Activated CD4-positive, alpha-beta T cell treated with anti-CD3 and anti-CD28 coated beads, Interleukin-2, amount 10 ng/mL, durations not matched to agents 24 days and 14 days (primary cell): ENCODE data around the gene TMEM169. TPM values are rescaled to one million over a fixed set of nuclear protein-coding genes. Genes with fewer than 3 reads are reported as not detected.

Experiments used
- DNase-seq: peaks from one replicate; pipeline ENCODE4 v3.0.0; 2022
- H3K27ac Mint-ChIP-seq: one replicate; pipeline ENCODE4 v1.8.0; 2022; ENCODE audit warnings: mild to moderate bottlenecking, mixed read lengths
- H3K27me3 Mint-ChIP-seq: one replicate; pipeline ENCODE4 v1.8.0; 2022; ENCODE audit warnings: mixed read lengths
- H3K36me3 Mint-ChIP-seq: one replicate; pipeline ENCODE4 v1.8.0; 2022; ENCODE audit warnings: low read depth, mild to moderate bottlenecking, mixed read lengths
- H3K4me1 Mint-ChIP-seq: one replicate; pipeline ENCODE4 v1.8.0; 2021; ENCODE audit warnings: mixed read lengths
- H3K4me3 Mint-ChIP-seq: one replicate; pipeline ENCODE4 v1.8.0; 2022; ENCODE audit warnings: mild to moderate bottlenecking, moderate library complexity, mixed read lengths
- H3K9me3 Mint-ChIP-seq: one replicate; pipeline ENCODE4 v1.8.0; 2021; ENCODE audit warnings: mixed read lengths
- intact Hi-C: fragments of 100-400 bp; cut with micrococcal nuclease; formaldehyde crosslinking; loops from one replicate; pipeline ENCODE4 v1.15.1; 2023
- total RNA-seq: library from RNA; stranded (reverse); gene quantifications from 2 replicates; pipeline ENCODE4 v1.2.3, GENCODE V29; 2022

Gene TMEM169
- total RNA-seq, 1 donor from 2014 or later: 0.51 TPM

- Mint-ChIP-seq H3K4me1 (peaks cover 73% of the 10 kb centered on the region), H3K36me3 (peaks cover 76% of the 10 kb centered on the region), H3K27me3 (peaks cover 6% of the 10 kb centered on the region), H3K4me3 (peak overlapping the region; percentile 46), H3K27ac (peak overlapping the region; percentile 81), H3K9me3 (no peaks in the 10 kb centered on the region)
- intact Hi-C loops: no loop called here
- peak; percentile 69 for DNase-seq
These were observed 31.9 kb downstream of the TMEM169 start for GRCh38 chr2:216113572-216113971.

GRCh38 chr2:216114382-216114713 lies 32.6 kb downstream of the TMEM169 start:
- peaks cover 80% of the 10 kb centered on the region for H3K36me3 Mint-ChIP-seq
- DNase-seq: no peak
- peaks cover 2% of the 10 kb centered on the region for H3K27me3 Mint-ChIP-seq
- peak overlapping the region; percentile 92 for H3K27ac Mint-ChIP-seq
- peak overlapping the region; percentile 91 for H3K4me3 Mint-ChIP-seq
- peaks cover 75% of the 10 kb centered on the region for H3K4me1 Mint-ChIP-seq
- H3K9me3 Mint-ChIP-seq: no peaks in the 10 kb centered on the region
- intact Hi-C loops: loop anchor here (1.0 kb wide), 1 partner anchor 33 kb away; the partner anchor contains the start of genes PECR and TMEM169

GRCh38 chr2:216114714-216115531 lies 33.2 kb downstream of the TMEM169 start:
- Mint-ChIP-seq H3K9me3 (no peaks in the 10 kb centered on the region), H3K27ac (peak overlapping the region; percentile 92), H3K4me3 (peak overlapping the region; percentile 91), H3K4me1 (peaks cover 79% of the 10 kb centered on the region), H3K27me3 (peaks cover 2% of the 10 kb centered on the region), H3K36me3 (peaks cover 83% of the 10 kb centered on the region)
- peak; percentile 99 for DNase-seq
- intact Hi-C loops: loop anchor here (1.0 kb wide), 1 partner anchor 34 kb away; the partner anchor contains the start of genes PECR and TMEM169

GRCh38 chr2:216116418-216116817 lies 34.7 kb downstream of the TMEM169 start:
- Mint-ChIP-seq H3K4me1 (peaks cover 81% of the 10 kb centered on the region), H3K27ac (no peak overlapping the region), H3K4me3 (peak overlapping the region; percentile 61), H3K27me3 (peaks cover 2% of the 10 kb centered on the region), H3K36me3 (peaks cover 85% of the 10 kb centered on the region), H3K9me3 (no peaks in the 10 kb centered on the region)
- no peak for DNase-seq
- intact Hi-C loops: no loop called here

- Mint-ChIP-seq H3K4me3 (peak overlapping the region; percentile 23), H3K27ac (peak overlapping the region; percentile 74), H3K4me1 (peaks cover 78% of the 10 kb centered on the region), H3K27me3 (peaks cover 2% of the 10 kb centered on the region), H3K9me3 (peaks cover 6% of the 10 kb centered on the region), H3K36me3 (peaks cover 86% of the 10 kb centered on the region)
- intact Hi-C loops: no loop called here
- no peak for DNase-seq
These were observed 36.0 kb downstream of the TMEM169 start for GRCh38 chr2:216117561-216118340.

- Mint-ChIP-seq H3K27ac (peak overlapping the region; percentile 96), H3K27me3 (peaks cover 2% of the 10 kb centered on the region), H3K36me3 (peaks cover 83% of the 10 kb centered on the region), H3K9me3 (peaks cover 6% of the 10 kb centered on the region), H3K4me1 (peaks cover 73% of the 10 kb centered on the region), H3K4me3 (peak overlapping the region; percentile 47)
- intact Hi-C loops: no loop called here
- no peak for DNase-seq
These were observed 36.8 kb downstream of the TMEM169 start for GRCh38 chr2:216118474-216118873.

GRCh38 chr2:216119146-216119545 lies 37.4 kb downstream of the TMEM169 start:
- peaks cover 6% of the 10 kb centered on the region for H3K9me3 Mint-ChIP-seq
- H3K4me3 Mint-ChIP-seq: peak overlapping the region; percentile 66
- intact Hi-C loops: no loop called here
- peaks cover 81% of the 10 kb centered on the region for H3K36me3 Mint-ChIP-seq
- no peak for DNase-seq
- H3K27me3 Mint-ChIP-seq: peaks cover 2% of the 10 kb centered on the region
- H3K4me1 Mint-ChIP-seq: peaks cover 70% of the 10 kb centered on the region
- H3K27ac Mint-ChIP-seq: peak overlapping the region; percentile 96

GRCh38 chr2:216119986-216120385 lies 38.3 kb downstream of the TMEM169 start:
- H3K36me3 Mint-ChIP-seq: peaks cover 80% of the 10 kb centered on the region
- intact Hi-C loops: loop anchor here (1.0 to 2.0 kb wide), 3 partner anchors 11 to 86 kb away; no protein-coding TSS in a partner anchor
- H3K4me1 Mint-ChIP-seq: peaks cover 69% of the 10 kb centered on the region
- H3K9me3 Mint-ChIP-seq: peaks cover 6% of the 10 kb centered on the region
- DNase-seq: peak; percentile 75
- H3K27ac Mint-ChIP-seq: peak overlapping the region; percentile 96
- no peaks in the 10 kb centered on the region for H3K27me3 Mint-ChIP-seq
- peak overlapping the region; percentile 68 for H3K4me3 Mint-ChIP-seq

GRCh38 chr2:216121255-216121654 lies 39.5 kb downstream of the TMEM169 start:
- Mint-ChIP-seq H3K9me3 (peaks cover 6% of the 10 kb centered on the region), H3K27ac (peak overlapping the region; percentile 96), H3K4me3 (peak overlapping the region; percentile 15), H3K36me3 (peaks cover 84% of the 10 kb centered on the region), H3K4me1 (peaks cover 64% of the 10 kb centered on the region), H3K27me3 (no peaks in the 10 kb centered on the region)
- DNase-seq: no peak
- intact Hi-C loops: loop anchor here (2.0 kb wide), 1 partner anchor 16 kb away; no protein-coding TSS in a partner anchor

- DNase-seq: no peak
- intact Hi-C loops: no loop called here
- Mint-ChIP-seq H3K27ac (peak overlapping the region; percentile 42), H3K4me1 (peaks cover 50% of the 10 kb centered on the region), H3K27me3 (no peaks in the 10 kb centered on the region), H3K36me3 (peaks cover 74% of the 10 kb centered on the region), H3K9me3 (peaks cover under 1% of the 10 kb centered on the region), H3K4me3 (no peak overlapping the region)
These were observed 45.2 kb downstream of the TMEM169 start for GRCh38 chr2:216126943-216127342.

- no peaks in the 10 kb centered on the region for H3K27me3 Mint-ChIP-seq
- H3K27ac Mint-ChIP-seq: peak overlapping the region; percentile 70
- H3K36me3 Mint-ChIP-seq: peaks cover 79% of the 10 kb centered on the region
These were observed 48.7 kb downstream of the TMEM169 start for GRCh38 chr2:216130346-216130971.

GRCh38 chr2:216131175-216131926 lies 49.6 kb downstream of the TMEM169 start:
- Mint-ChIP-seq H3K4me1 (peaks cover 59% of the 10 kb centered on the region), H3K27ac (peak overlapping the region; percentile 81), H3K9me3 (no peaks in the 10 kb centered on the region), H3K27me3 (no peaks in the 10 kb centered on the region), H3K4me3 (no peak overlapping the region), H3K36me3 (peaks cover 79% of the 10 kb centered on the region)
- intact Hi-C loops: loop anchor here (1.0 kb wide), 1 partner anchor 11 kb away; no protein-coding TSS in a partner anchor
- no peak for DNase-seq

More at GRCh38 chr2:216130346-216130971, 48.7 kb downstream of the TMEM169 start:
- no peaks in the 10 kb centered on the region for H3K9me3 Mint-ChIP-seq
- intact Hi-C loops: no loop called here
- H3K4me3 Mint-ChIP-seq: no peak overlapping the region
- peaks cover 58% of the 10 kb centered on the region for H3K4me1 Mint-ChIP-seq
- no peak for DNase-seq

GRCh38 chr2:216132585-216132984 lies 50.9 kb downstream of the TMEM169 start:
- intact Hi-C loops: no loop called here

More at GRCh38 chr2:216132585-216132984, 50.9 kb downstream of the TMEM169 start:
- peak overlapping the region; percentile 81 for H3K27ac Mint-ChIP-seq
- DNase-seq: no peak
- no peaks in the 10 kb centered on the region for H3K9me3 Mint-ChIP-seq
- H3K4me3 Mint-ChIP-seq: no peak overlapping the region
- H3K36me3 Mint-ChIP-seq: peaks cover 81% of the 10 kb centered on the region
- H3K27me3 Mint-ChIP-seq: no peaks in the 10 kb centered on the region
- peaks cover 57% of the 10 kb centered on the region for H3K4me1 Mint-ChIP-seq
